AG09309 (cell line): ENCODE data around the gene CARD11.

Experiments used
- DNase-seq: peaks from one replicate; pipeline ENCODE4 v3.0.0-alpha.2; 2010; ENCODE audit warnings: low read depth
- H3K4me3 ChIP-seq: 2 replicates; pipeline ENCODE4 v1.5.1; 2011; ENCODE audit warnings: mild to moderate bottlenecking, low read depth, low read length, moderate library complexity; ENCODE audit not compliant: control insufficient read depth
- TF ChIP-seq, protein P1 (sequence below): IDR thresholded peaks from 2 replicates; pipeline ENCODE4 v1.5.1; 2011; ENCODE audit warnings: mild to moderate bottlenecking, low read depth, low read length, inconsistent platforms; ENCODE audit not compliant: insufficient read depth, control insufficient read depth; ENCODE audit errors: missing control alignments

The CARD11 gene

DNA sequence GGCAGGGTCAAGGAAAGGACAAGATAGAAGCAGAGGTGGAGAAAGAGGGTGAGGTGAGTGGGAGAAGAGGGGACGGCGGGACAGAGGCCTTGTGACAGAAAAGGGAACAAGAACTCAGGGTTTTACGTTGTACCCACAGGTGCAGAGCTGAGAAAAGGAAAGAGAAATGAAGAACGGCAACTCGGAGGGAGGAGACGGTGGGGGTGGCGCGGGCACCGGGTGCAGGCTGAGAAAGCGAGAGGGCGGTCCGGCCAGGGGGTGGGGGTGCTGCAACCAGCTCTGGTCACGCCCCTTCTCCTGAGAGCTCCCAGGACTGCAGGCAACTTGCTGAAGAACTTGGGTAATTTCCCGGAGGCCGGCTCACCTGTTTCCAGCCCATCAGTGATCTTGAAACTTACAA lies 65.3 kb downstream of the CARD11 start:
- TF ChIP-seq, protein P1, sequence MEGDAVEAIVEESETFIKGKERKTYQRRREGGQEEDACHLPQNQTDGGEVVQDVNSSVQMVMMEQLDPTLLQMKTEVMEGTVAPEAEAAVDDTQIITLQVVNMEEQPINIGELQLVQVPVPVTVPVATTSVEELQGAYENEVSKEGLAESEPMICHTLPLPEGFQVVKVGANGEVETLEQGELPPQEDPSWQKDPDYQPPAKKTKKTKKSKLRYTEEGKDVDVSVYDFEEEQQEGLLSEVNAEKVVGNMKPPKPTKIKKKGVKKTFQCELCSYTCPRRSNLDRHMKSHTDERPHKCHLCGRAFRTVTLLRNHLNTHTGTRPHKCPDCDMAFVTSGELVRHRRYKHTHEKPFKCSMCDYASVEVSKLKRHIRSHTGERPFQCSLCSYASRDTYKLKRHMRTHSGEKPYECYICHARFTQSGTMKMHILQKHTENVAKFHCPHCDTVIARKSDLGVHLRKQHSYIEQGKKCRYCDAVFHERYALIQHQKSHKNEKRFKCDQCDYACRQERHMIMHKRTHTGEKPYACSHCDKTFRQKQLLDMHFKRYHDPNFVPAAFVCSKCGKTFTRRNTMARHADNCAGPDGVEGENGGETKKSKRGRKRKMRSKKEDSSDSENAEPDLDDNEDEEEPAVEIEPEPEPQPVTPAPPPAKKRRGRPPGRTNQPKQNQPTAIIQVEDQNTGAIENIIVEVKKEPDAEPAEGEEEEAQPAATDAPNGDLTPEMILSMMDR: no peak
- H3K4me3 ChIP-seq: no peak overlapping the region
- DNase-seq: no peak

- no peak for DNase-seq
- no peak overlapping the region for H3K4me3 ChIP-seq
- TF ChIP-seq, protein P1: no peak
These were observed 67.8 kb downstream of the CARD11 start for GRCh38 chr7:2975821-2976371.

DNA sequence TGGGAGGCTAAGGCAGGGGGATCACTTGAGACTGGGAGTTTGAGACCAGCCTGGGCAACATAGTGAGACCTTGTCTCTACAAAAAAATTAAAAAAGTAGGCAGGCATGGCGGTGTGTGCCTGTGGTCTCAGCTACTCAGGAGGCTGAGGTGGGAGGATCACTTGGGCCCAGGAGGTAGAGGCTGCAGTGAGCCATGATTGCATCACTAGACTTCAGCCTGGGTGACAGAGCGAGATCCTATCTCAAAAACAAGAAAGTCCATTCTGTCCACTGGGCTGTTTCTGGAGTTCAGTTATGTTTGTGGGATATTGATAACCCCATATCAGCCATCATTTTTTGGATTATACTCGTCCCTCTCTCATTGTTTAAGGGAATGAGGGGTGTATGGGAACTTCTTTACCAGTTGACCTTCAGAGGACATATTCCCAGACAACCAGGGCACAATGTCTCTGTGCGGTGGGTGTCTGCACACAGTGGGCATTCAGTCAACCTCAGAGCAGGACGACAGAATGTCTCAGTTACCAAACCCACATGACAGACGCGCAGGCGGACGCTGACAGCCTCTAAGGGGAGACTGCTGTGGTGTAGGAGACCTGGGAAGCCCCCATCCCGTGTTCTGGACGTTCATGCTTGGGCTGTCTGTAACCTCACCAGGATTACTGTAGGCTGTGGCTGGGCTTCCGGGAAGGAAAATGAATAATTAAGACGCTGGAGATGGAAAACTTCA lies 69.4 kb downstream of the CARD11 start:
- DNase-seq: no peak
- TF ChIP-seq, protein P1: no peak
- no peak overlapping the region for H3K4me3 ChIP-seq

- DNase-seq: no peak
- TF ChIP-seq, protein P1: no peak
- no peak overlapping the region for H3K4me3 ChIP-seq
These were observed 70.9 kb downstream of the CARD11 start for GRCh38 chr7:2972835-2973161.

DNA sequence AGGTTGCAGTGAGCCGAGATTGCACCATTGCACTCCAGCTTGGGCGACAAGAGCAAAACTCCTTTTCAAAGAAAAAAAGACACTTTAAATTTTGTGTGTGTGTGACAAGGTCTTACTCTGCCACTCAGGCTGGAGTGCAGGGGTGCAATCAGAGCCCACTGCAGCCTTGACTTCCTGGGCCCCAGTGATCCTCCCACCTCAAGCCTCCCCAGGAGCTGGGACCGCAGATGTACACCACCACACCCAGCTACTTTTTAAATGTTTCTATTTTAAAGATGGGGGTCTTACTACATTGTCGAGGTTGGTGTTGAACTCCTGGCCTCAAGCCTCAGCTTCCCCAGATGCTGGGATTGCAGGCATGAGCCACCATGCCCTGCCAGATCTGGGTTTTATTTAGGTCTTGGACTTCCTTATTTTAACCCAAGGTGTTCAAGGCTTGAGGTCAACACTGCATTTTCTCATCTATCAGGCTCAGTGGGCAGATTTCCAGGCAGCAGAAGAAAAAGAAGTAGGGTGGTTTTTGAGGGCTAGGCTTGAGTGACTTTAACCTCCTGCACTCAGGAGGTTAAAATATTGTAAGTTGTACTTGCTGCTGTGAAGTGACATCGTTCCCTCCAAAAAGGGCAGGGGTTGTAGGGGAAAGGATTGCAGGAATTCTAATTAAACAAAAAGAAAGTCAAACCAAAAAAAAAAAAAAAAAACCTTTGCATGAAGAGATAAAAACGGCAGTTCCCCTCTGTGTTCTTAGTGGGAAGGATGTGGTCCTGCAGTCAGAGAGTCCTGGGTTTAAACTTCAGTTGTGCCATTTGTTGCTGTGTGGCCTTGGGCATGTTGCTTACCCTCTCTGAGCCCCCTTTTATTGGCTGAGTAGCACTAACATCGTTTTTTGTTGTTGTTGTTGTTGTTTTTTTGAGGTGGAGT lies 71.5 kb downstream of the CARD11 start:
- TF ChIP-seq, protein P1: no peak
- no peak overlapping the region for H3K4me3 ChIP-seq
- no peak for DNase-seq

GRCh38 chr7:2970861-2971260 lies 72.8 kb downstream of the CARD11 start:
- H3K4me3 ChIP-seq: no peak overlapping the region
- TF ChIP-seq, protein P1: no peak
- no peak for DNase-seq
